ENCODE measurements around the gene INVS.
"Not testable (repeated sequence)": the region's sequence is repeated elsewhere in the genome, so short reads cannot be mapped to it uniquely, and the experiment has no call there.

Gene INVS

GRCh38 chr9:100117316-100117715 lies 18.3 kb downstream of the INVS start:
- DNase-seq (ENCODE audit: low read depth in 2 of 2, low spot score in 1 of 2), result no peak

GRCh38 chr9:100120286-100120685 lies 21.2 kb downstream of the INVS start:
- no peak for DNase-seq (ENCODE audit: low read depth in 2 of 2, low spot score in 1 of 2)

- DNase-seq (ENCODE audit: low read depth in 2 of 2, low spot score in 1 of 2), result no peak
Measured at GRCh38 chr9:100125236-100125635, 26.2 kb downstream of the INVS start.

GRCh38 chr9:100125910-100126309 lies 26.9 kb downstream of the INVS start:
- no peak for DNase-seq (ENCODE audit: low read depth in 2 of 2, low spot score in 1 of 2)

GRCh38 chr9:100126423-100126822 lies 27.4 kb downstream of the INVS start:
- no peak for DNase-seq (ENCODE audit: low read depth in 2 of 2, low spot score in 1 of 2)

- no peak for DNase-seq (ENCODE audit: low read depth in 2 of 2, low spot score in 1 of 2)
Measured at GRCh38 chr9:100129772-100130171, 30.7 kb downstream of the INVS start.

- DNase-seq (ENCODE audit: low read depth in 2 of 2, low spot score in 1 of 2), result no peak
Measured at GRCh38 chr9:100131216-100131615, 32.2 kb downstream of the INVS start.

GRCh38 chr9:100131875-100132430 lies 32.9 kb downstream of the INVS start:
- no peak for DNase-seq (ENCODE audit: low read depth in 2 of 2, low spot score in 1 of 2)

- DNase-seq (ENCODE audit: low read depth in 2 of 2, low spot score in 1 of 2), result no peak
Measured at GRCh38 chr9:100134731-100135130, 35.7 kb downstream of the INVS start.

- DNase-seq (ENCODE audit: low read depth in 2 of 2, low spot score in 1 of 2), result not testable (repeated sequence)
Measured at GRCh38 chr9:100136799-100137198, 37.8 kb downstream of the INVS start.

- not testable (repeated sequence) for DNase-seq (ENCODE audit: low read depth in 2 of 2, low spot score in 1 of 2)
Measured at GRCh38 chr9:100140303-100140702, 41.3 kb downstream of the INVS start.

GRCh38 chr9:100141862-100142261 lies 42.8 kb downstream of the INVS start:
- not testable (repeated sequence) for DNase-seq (ENCODE audit: low read depth in 2 of 2, low spot score in 1 of 2)

- not testable (repeated sequence) for DNase-seq (ENCODE audit: low read depth in 2 of 2, low spot score in 1 of 2)
Measured at GRCh38 chr9:100145167-100145934, 46.3 kb downstream of the INVS start.

- not testable (repeated sequence) for DNase-seq (ENCODE audit: low read depth in 2 of 2, low spot score in 1 of 2)
Measured at GRCh38 chr9:100145976-100146375, 46.9 kb downstream of the INVS start.

- no peak for DNase-seq (ENCODE audit: low read depth in 2 of 2, low spot score in 1 of 2)
Measured at GRCh38 chr9:100150214-100150613, 51.2 kb downstream of the INVS start.

GRCh38 chr9:100160021-100160420 lies 61.0 kb downstream of the INVS start:
- no peak for DNase-seq (ENCODE audit: low read depth in 2 of 2, low spot score in 1 of 2)

- no peak for DNase-seq (ENCODE audit: low read depth in 2 of 2, low spot score in 1 of 2)
Measured at GRCh38 chr9:100167176-100167575, 68.1 kb downstream of the INVS start.

- no peak for DNase-seq (ENCODE audit: low read depth in 2 of 2, low spot score in 1 of 2)
Measured at GRCh38 chr9:100167915-100168654, 69.0 kb downstream of the INVS start.

- no peak for DNase-seq (ENCODE audit: low read depth in 2 of 2, low spot score in 1 of 2)
Measured at GRCh38 chr9:100170085-100170484, 71.0 kb downstream of the INVS start.

GRCh38 chr9:100170556-100170955 lies 71.5 kb downstream of the INVS start:
- no peak for DNase-seq (ENCODE audit: low read depth in 2 of 2, low spot score in 1 of 2)

GRCh38 chr9:100186356-100186755 lies 87.3 kb downstream of the INVS start:
- no peak for DNase-seq (ENCODE audit: low read depth in 2 of 2, low spot score in 1 of 2)

- DNase-seq (ENCODE audit: low read depth in 2 of 2, low spot score in 1 of 2), result no peak
Measured at GRCh38 chr9:100190339-100190738, 91.3 kb downstream of the INVS start.

All from stimulated activated CD8-positive, alpha-beta memory T cell treated with anti-CD3 and anti-CD28 coated beads, Interleukin-4, amount 100 ng/mL, for 1 hour (primary cell).